ENCODE data around the gene PLXNA3. TPM values are rescaled to one million over a fixed set of nuclear protein-coding genes. Genes with fewer than 3 reads are reported as not detected.

The PLXNA3 gene
- total RNA-seq, 1 donor from 2014 or later = 4.3 TPM

GRCh38 chrX:154440623-154441357 is 17.3 kb upstream of the PLXNA3 start:
- Histone ChIP-seq H3K79me2 (ENCODE audit: low read depth) (peaks cover 49% of the 10 kb centered on the region), H3K27me3 (no peaks in the 10 kb centered on the region)

GRCh38 chrX:154441564-154441963 is 16.5 kb upstream of the PLXNA3 start:
- Mint-ChIP-seq H3K36me3 (peaks cover 2% of the 10 kb centered on the region), H3K27me3 (ENCODE audit: insufficient read depth, low read depth) (peaks cover 13% of the 10 kb centered on the region), H3K4me1 (peaks cover 10% of the 10 kb centered on the region), H3K9me3 (peaks cover 20% of the 10 kb centered on the region), H3K27ac (no peak overlapping the region), H3K4me3 (no peak overlapping the region)
- H3K4me2 ChIP-seq = no peak overlapping the region
- peaks cover 50% of the 10 kb centered on the region for H4K20me1 ChIP-seq (ENCODE audit: low read depth)
- H3K9me3 ChIP-seq (ENCODE audit: low read depth) = no peaks in the 10 kb centered on the region
- no peak overlapping the region for H3K9ac ChIP-seq
- peaks cover 11% of the 10 kb centered on the region for H3F3A ChIP-seq (ENCODE audit: low read depth)
- H3K4me1 ChIP-seq = no peaks in the 10 kb centered on the region
- H3K27ac ChIP-seq = no peak overlapping the region
- no peaks in the 10 kb centered on the region for H3K27me3 ChIP-seq
- H3K36me3 ChIP-seq = no peaks in the 10 kb centered on the region
- H2AFZ ChIP-seq (replicated peaks) = no peak overlapping the region
- H3K79me2 ChIP-seq (ENCODE audit: low read depth) = peaks cover 49% of the 10 kb centered on the region
- TF ChIP-seq EZH2phosphoT487 (IDR thresholded peaks at IDR 0.05) (no peak), EZH2 (IDR thresholded peaks at IDR 0.05) (no peak), CTCF (IDR thresholded peaks at IDR 0.05) (no peak)
- no peak overlapping the region for H3K4me3 ChIP-seq
- DNase-seq (ENCODE audit: low spot score) = no peak

More at GRCh38 chrX:154440623-154441357, 17.3 kb upstream of the PLXNA3 start:
- no peaks in the 10 kb centered on the region for H3K36me3 ChIP-seq
- no peak overlapping the region for H3K9ac ChIP-seq
- no peak overlapping the region for H2AFZ ChIP-seq (replicated peaks)
- Mint-ChIP-seq H3K4me1 (peaks cover 16% of the 10 kb centered on the region), H3K9me3 (peaks cover 26% of the 10 kb centered on the region), H3K36me3 (peaks cover 6% of the 10 kb centered on the region), H3K27ac (no peak overlapping the region), H3K27me3 (ENCODE audit: insufficient read depth, low read depth) (peaks cover 13% of the 10 kb centered on the region), H3K4me3 (no peak overlapping the region)
- H3K4me2 ChIP-seq = no peak overlapping the region
- no peak for DNase-seq (ENCODE audit: low spot score)
- H3K9me3 ChIP-seq (ENCODE audit: low read depth) = no peaks in the 10 kb centered on the region
- peaks cover 50% of the 10 kb centered on the region for H4K20me1 ChIP-seq (ENCODE audit: low read depth)
- no peak for TF ChIP-seq EZH2 (IDR thresholded peaks at IDR 0.05)
- no peak for TF ChIP-seq CTCF (IDR thresholded peaks at IDR 0.05)
- no peak for TF ChIP-seq EZH2phosphoT487 (IDR thresholded peaks at IDR 0.05)
- H3F3A ChIP-seq (ENCODE audit: low read depth) = peaks cover 18% of the 10 kb centered on the region
- no peak overlapping the region for H3K27ac ChIP-seq
- no peaks in the 10 kb centered on the region for H3K4me1 ChIP-seq
- H3K4me3 ChIP-seq = no peak overlapping the region

GRCh38 chrX:154441984-154442707 is 15.9 kb upstream of the PLXNA3 start:
- Histone ChIP-seq H3K27ac (no peak overlapping the region), H3K36me3 (no peaks in the 10 kb centered on the region), H3K9ac (no peak overlapping the region), H4K20me1 (ENCODE audit: low read depth) (peaks cover 50% of the 10 kb centered on the region), H3K4me2 (no peak overlapping the region), H3K27me3 (no peaks in the 10 kb centered on the region), H3K4me3 (no peak overlapping the region), H3K79me2 (ENCODE audit: low read depth) (peaks cover 48% of the 10 kb centered on the region), H3F3A (ENCODE audit: low read depth) (peaks cover 11% of the 10 kb centered on the region), H3K4me1 (no peaks in the 10 kb centered on the region), H2AFZ (replicated peaks) (no peak overlapping the region), H3K9me3 (ENCODE audit: low read depth) (no peaks in the 10 kb centered on the region)
- H3K36me3 Mint-ChIP-seq = peaks cover 4% of the 10 kb centered on the region
- H3K4me3 Mint-ChIP-seq = peak overlapping the region; percentile 83
- DNase-seq (ENCODE audit: low spot score) = no peak
- peaks cover 10% of the 10 kb centered on the region for H3K4me1 Mint-ChIP-seq
- H3K9me3 Mint-ChIP-seq = peaks cover 23% of the 10 kb centered on the region
- TF ChIP-seq CTCF (IDR thresholded peaks at IDR 0.05) = no peak
- TF ChIP-seq EZH2 (IDR thresholded peaks at IDR 0.05) = no peak
- TF ChIP-seq EZH2phosphoT487 (IDR thresholded peaks at IDR 0.05) = no peak
- H3K27ac Mint-ChIP-seq = no peak overlapping the region
- peaks cover 17% of the 10 kb centered on the region for H3K27me3 Mint-ChIP-seq (ENCODE audit: insufficient read depth, low read depth)

All from neural progenitor cell (in vitro differentiated cells).